IPS-NIHi7 (cell line): ENCODE data around the gene RAB44.

Source experiments
- DNase-seq: peaks from one replicate; pipeline ENCODE4 v3.0.0; 2012; ENCODE audit warnings: mixed read lengths; ENCODE audit errors: extremely low spot score

RAB44 gene

GRCh38 chr6:36771145-36771544, 73.5 kb downstream of the RAB44 start:
- DNase-seq, result no peak

GRCh38 chr6:36772397-36772796, 74.8 kb downstream of the RAB44 start:
- DNase-seq, result no peak

- DNase-seq, result no peak
Measured at GRCh38 chr6:36774331-36774730, 76.7 kb downstream of the RAB44 start.

- no peak for DNase-seq
Measured at GRCh38 chr6:36776167-36776566, 78.5 kb downstream of the RAB44 start.

GRCh38 chr6:36777801-36778200, 80.2 kb downstream of the RAB44 start:
- no peak for DNase-seq

GRCh38 chr6:36779227-36779626, 81.6 kb downstream of the RAB44 start:
- DNase-seq, result no peak

- no peak for DNase-seq
Measured at GRCh38 chr6:36780442-36781177, 83.0 kb downstream of the RAB44 start.

- DNase-seq, result no peak
Measured at GRCh38 chr6:36781669-36782068, 84.0 kb downstream of the RAB44 start.
